ENCODE measurements around the gene GOSR2.
"Not testable (repeated sequence)": the region's sequence is repeated elsewhere in the genome, so short reads cannot be mapped to it uniquely, and the experiment has no call there.

GOSR2 gene

GRCh38 chr17:46968224-46968834, 45.4 kb downstream of the GOSR2 start:
- no peak for DNase-seq

DNA sequence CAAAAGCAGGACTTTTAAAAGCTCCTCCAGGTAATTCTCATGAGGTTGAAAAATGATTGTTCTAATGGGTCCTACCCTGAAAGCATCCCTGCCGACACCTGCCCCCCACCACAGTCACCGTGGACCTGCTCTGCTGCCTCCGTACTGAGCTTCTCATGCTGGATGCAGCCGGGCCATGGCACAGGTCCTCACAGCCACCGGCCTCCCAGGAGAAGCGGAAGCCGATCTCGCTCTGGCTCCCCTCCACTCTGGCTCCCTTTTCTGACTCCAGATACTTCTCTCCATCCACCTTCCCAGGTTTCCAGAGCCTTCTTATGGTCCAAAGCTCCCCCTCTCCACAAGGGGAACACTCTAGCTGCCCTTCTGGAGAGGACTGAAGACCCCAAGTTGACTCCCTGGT, 45.9 kb downstream of the GOSR2 start:
- DNase-seq: no peak

DNA sequence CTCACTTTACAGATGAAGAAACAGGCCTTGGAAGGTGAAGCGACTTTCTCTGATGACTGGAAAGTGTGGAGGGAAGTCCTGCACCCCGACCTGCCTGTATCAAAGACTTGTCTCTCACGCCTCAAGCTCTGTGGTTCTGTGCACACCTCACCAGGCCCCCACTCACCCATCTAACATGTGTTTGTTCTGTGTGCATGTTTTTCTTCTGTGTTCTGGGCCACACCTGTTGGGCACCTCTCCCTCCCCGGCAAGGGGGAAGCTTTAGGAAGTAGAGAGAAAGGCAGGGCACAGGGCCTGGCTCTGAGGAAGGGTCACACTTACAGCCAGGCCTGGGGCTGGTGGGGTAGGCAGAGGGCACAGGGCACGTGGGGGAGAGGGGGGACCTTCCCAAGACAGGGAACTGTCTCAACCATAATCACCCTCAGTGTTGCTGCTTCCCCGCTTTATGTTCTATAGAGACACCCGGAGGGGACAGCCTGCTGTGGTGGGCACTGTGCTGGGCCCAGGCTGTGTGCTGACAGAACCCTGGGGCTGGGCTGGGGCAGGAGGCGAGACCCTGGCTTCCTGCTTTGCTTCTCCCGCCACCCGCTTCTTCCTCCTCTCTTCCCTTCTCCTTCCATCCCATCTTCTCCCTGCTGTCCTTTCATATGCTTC, 48.8 kb downstream of the GOSR2 start:
- no peak for DNase-seq

DNA sequence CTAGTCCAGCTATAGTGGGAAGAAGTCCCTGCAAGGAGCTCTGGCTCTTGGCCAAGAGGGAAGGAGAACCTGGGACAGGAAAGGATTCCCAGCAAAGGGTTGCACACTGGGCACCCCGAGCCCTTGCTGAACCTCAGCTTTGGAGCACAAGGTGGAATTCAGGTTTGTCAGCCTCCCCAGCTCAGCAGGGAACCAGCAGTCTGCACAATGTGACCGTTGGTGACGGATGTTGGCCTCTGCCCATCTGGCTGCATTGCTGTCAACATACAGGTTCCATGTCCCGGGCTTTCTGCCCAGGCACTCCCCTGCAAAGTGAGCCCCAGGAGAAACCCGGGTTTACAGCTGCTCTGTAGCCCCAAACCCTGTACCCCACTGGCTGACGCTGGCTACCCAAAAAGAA, 49.4 kb downstream of the GOSR2 start:
- DNase-seq: no peak

GRCh38 chr17:46974086-46974485, 51.1 kb downstream of the GOSR2 start:
- DNase-seq: no peak

GRCh38 chr17:46975287-46975686, 52.3 kb downstream of the GOSR2 start:
- no peak for DNase-seq

DNA sequence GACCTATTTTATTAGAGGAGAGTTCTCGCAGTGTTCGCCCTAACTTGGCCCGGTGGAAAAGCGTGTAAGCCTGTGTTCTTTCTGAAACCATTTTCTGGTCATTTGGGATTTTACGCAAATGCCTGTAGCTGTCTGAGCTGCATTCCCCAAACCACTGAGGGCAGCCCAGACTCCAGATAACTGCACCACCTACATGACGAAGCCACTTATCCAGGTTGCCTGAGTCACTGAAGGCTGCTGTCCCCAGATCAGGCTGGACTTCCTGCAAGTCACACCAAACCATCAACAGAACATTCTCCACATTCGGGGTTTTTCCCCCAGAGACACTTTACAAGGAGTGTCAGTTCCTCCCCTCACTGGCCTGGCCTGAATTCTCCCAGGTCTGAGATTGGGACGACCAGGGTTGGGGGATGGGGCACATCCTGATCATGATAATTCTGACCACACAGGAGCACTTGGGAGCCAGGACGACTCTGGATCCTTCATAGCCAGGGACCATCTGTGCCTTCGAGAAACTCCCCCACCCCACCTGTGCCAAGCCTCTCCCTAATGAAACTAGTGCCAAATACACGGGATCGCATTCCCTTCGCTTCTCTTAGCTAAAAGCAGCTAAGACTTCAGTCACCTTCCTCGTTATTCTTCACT, 53.8 kb downstream of the GOSR2 start:
- DNase-seq: no peak

GRCh38 chr17:46977348-46977747, 54.4 kb downstream of the GOSR2 start:
- no peak for DNase-seq

- DNase-seq: no peak
Measured at GRCh38 chr17:46977750-46978488, 55.0 kb downstream of the GOSR2 start.

GRCh38 chr17:46978489-46979146, 55.7 kb downstream of the GOSR2 start:
- DNase-seq: no peak

DNA sequence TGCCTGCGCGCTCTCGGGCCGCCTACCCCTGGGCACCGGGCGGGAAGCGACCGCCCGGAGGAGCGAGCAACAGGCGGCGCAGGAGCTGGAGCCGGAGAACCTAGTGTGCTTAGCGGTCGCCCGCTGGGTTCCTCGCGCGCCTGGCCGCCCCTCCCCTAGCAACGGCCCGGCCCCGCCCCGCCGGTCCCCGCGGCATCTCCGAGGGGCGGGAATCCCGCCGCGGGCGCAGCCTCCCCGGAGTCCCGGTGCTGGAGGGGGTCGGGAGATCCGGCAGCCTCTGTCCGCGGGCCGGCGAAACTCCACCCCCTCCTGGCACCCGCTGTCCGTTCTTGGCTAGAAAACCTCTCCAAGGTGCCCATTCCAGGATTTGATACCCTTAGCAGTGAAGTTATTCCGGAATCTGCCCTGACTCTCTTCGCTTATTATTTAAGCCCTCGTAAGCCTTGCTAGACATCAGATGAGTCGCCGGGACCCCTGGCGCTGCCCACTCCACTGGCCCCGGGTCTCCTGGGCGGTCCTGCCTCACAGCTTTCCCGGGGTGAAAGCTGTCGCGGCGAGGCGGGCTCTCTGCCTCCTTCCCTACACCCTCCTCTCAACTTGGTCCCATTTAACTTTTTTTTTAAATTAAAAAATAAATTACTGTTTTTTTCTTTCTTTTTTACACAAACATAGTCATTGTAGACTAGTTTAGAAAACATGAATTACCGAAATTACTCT, 56.3 kb downstream of the GOSR2 start, which contains the start of gene RPRML:
Gene RPRML, minus strand, starts transcription at position 107 of the 717 bp plus-strand sequence. CDS start 246 bp downstream, outside the sequence.
- peak; percentile 34 for DNase-seq

DNA sequence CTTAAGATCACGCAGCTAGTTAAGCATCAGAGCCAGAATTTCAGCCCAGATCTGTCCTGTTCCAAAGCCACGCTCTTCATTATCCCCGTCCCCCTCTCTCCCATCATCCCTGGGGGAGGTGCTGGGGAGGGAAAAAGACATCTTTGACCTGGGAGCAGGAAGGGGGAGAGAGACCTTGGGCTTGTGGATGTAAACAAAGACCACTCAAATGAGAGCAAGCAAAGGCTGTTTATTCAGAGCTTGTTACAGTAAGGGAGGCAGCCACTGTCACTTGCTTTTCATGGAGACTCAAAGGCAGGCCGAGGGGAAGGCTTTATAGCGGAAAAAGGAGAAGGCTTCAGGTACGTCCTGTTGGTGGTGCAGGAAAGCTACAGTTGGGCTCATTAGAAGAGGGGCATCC, 59.6 kb downstream of the GOSR2 start:
- no peak for DNase-seq

- DNase-seq: no peak
Measured at GRCh38 chr17:46983782-46984181, 60.8 kb downstream of the GOSR2 start.

DNA sequence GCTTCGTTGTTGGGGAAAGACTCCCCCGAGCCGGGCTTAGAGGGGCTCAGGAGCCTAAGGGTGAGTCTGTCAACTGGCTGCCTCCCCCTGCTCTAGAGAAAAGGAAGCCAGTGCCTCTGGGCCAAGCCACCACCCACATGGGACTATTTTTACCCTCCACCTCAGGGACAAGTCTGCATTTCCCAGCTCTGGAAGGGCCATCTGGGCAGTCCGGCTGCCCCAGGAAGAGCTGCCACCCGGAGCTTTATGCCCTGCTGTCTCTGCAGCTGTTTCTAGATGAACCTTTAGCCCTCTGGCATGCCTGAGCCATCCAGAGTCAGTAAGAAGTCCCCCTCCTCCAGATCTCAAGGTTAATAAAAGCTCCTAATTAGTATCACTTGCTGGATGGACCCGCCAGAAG, 61.4 kb downstream of the GOSR2 start:
- no peak for DNase-seq

- peak; percentile 71 for DNase-seq
Measured at GRCh38 chr17:46984892-46985291, 61.9 kb downstream of the GOSR2 start.

DNA sequence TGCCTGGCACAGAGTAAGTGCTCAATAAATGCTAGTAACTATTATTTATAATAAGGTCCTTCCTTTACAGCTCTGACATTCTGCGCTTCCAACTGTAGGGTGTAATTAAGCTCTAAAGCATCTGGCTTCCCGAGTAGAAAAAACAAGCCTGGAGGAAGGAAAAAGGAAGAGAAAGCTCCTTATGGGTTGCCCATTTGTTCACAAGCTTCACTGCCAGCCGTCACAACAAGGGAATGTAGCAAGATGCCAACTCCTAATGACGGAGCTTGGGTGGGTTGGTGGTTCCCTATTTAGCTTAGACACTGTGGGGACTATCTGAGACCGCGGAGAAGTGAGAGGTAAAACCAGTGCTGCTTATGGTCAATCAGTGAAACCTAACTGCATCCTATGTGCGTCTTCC, 63.4 kb downstream of the GOSR2 start:
- DNase-seq: no peak

DNA sequence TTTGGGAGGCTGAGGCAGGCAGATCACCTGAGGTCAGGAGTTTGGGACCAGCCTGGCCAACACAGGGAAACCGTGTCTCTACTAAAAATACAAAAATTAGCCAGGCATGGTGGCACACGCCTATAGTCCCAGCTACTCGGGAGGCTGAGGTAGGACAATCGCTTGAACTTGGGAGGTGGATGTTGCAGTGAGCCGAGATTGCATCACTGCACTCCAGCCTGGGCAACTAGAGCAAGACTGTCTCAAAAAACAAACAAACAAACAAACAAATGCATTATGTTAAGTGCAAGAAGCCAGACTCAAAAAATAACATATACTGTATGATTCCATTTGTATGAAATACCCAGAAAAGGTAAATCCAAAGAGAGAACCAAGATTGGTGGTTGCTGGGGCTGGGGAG, 65.0 kb downstream of the GOSR2 start:
- not testable (repeated sequence) for DNase-seq

GRCh38 chr17:46989637-46990431, 66.9 kb downstream of the GOSR2 start:
- DNase-seq: no peak

DNA sequence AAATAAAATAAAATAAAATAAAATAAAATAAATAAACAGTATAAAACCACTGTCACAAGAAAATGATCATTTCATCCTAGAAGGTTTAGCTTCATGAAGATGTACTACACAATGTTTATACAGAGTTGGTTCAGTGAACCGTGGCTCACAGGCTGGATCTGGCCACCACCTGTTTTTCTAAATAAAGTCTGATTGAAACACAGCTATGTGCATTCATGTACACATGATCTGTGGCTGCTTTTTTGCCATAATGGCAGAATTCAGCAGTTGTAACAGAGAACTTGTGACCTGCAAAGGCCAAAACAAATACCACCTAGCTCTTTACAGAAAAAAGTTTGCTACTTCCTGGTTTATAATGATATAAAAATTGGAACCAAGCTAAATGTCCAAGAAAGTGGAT, 68.7 kb downstream of the GOSR2 start:
- DNase-seq: no peak
